Stimulated activated naive B cell treated with anti-CD40 and anti-IgM and Interleukin-4, amounts not matched to agents 10 μg/mL and 1 μg/mL and 100 μg/mL, for 72 hours (primary cell): Measurements from ENCODE around the gene GALR2.
"Not testable (repeated sequence)": the region's sequence is repeated elsewhere in the genome, so short reads cannot be mapped to it uniquely, and the experiment has no call there.

Experiments
- ATAC-seq, 2 donors: fragments of 150-1000 bp; cut with Tn5 transposase; replicated peaks; 2 replicates each; pipeline ENCODE4 v1.10.0; 2021; ENCODE audit warnings: moderate library complexity in 1 of 2
- DNase-seq: peaks from one replicate; pipeline ENCODE4 v3.0.0; 2021
- H3K27ac Mint-ChIP-seq: one replicate; pipeline ENCODE4 v1.8.0; 2022; ENCODE audit warnings: mild to moderate bottlenecking, mixed read lengths
- H3K27me3 Mint-ChIP-seq, 2 donors: one replicate each; pipeline ENCODE4 v1.8.0; 2022; ENCODE audit warnings: mixed read lengths in 2 of 2
- H3K36me3 Mint-ChIP-seq, 2 donors: one replicate each; pipeline ENCODE4 v1.8.0; 2022; ENCODE audit warnings: mixed read lengths in 2 of 2, mild to moderate bottlenecking in 1 of 2
- H3K4me1 Mint-ChIP-seq, 2 donors: one replicate each; pipeline ENCODE4 v1.8.0; 2022; ENCODE audit warnings: mixed read lengths in 2 of 2, mild to moderate bottlenecking in 1 of 2
- H3K4me3 Mint-ChIP-seq, 2 donors: one replicate each; pipeline ENCODE4 v1.8.0; 2022; ENCODE audit warnings: mild to moderate bottlenecking in 2 of 2, mixed read lengths in 2 of 2, moderate library complexity in 1 of 2
- H3K9me3 Mint-ChIP-seq, 2 donors: one replicate each; pipeline ENCODE4 v1.8.0; 2022; ENCODE audit warnings: mixed read lengths in 2 of 2, mild to moderate bottlenecking in 1 of 2

GALR2 gene

GRCh38 chr17:76042868-76043267 is 31.7 kb upstream of the GALR2 start:
- not testable (repeated sequence) for H3K27me3 Mint-ChIP-seq, ATAC-seq, H3K4me1 Mint-ChIP-seq, H3K4me3 Mint-ChIP-seq, H3K9me3 Mint-ChIP-seq, DNase-seq
- Mint-ChIP-seq H3K36me3 (peaks cover 43 to 68% of the 10 kb centered on the region in 2 donors), H3K27ac (peak overlapping the region; percentile 47)

GRCh38 chr17:76044475-76045007 is 30.0 kb upstream of the GALR2 start:
- not testable (repeated sequence) for H3K27me3 Mint-ChIP-seq, H3K9me3 Mint-ChIP-seq, ATAC-seq, H3K4me3 Mint-ChIP-seq, H3K27ac Mint-ChIP-seq, DNase-seq
- peaks cover 50 to 67% of the 10 kb centered on the region in 2 donors for H3K36me3 Mint-ChIP-seq
- peaks cover 6 to 17% of the 10 kb centered on the region in 2 donors for H3K4me1 Mint-ChIP-seq

- peaks cover 52 to 71% of the 10 kb centered on the region in 2 donors for H3K36me3 Mint-ChIP-seq
- H3K27me3 Mint-ChIP-seq: no peaks in the 10 kb centered on the region
Observed at GRCh38 chr17:76046064-76046463, 28.5 kb upstream of the GALR2 start.

GRCh38 chr17:76048025-76048605 is 26.5 kb upstream of the GALR2 start:
- no peak overlapping the region for H3K4me3 Mint-ChIP-seq
- no peaks in the 10 kb centered on the region for H3K9me3 Mint-ChIP-seq
- peaks cover 8 to 17% of the 10 kb centered on the region in 2 donors for H3K4me1 Mint-ChIP-seq
- ATAC-seq (peak in 1 of 2 donors; percentile 33), DNase-seq (no peak)
- H3K36me3 Mint-ChIP-seq: peaks cover 45 to 64% of the 10 kb centered on the region in 2 donors
- peak overlapping the region; percentile 69 for H3K27ac Mint-ChIP-seq
- H3K27me3 Mint-ChIP-seq: no peaks in the 10 kb centered on the region

More at GRCh38 chr17:76046064-76046463, 28.5 kb upstream of the GALR2 start:
- Mint-ChIP-seq H3K4me1 (peaks cover 6 to 17% of the 10 kb centered on the region in 2 donors), H3K4me3 (no peak overlapping the region), H3K27ac (no peak overlapping the region), H3K9me3 (no peaks in the 10 kb centered on the region)
- ATAC-seq (no peak), DNase-seq (no peak)

GRCh38 chr17:76048711-76049110 is 25.9 kb upstream of the GALR2 start:
- ATAC-seq: no peak
- H3K27ac Mint-ChIP-seq: no peak overlapping the region
- no peaks in the 10 kb centered on the region for H3K27me3 Mint-ChIP-seq
- H3K4me1 Mint-ChIP-seq: peaks cover 8 to 17% of the 10 kb centered on the region in 2 donors
- no peak overlapping the region for H3K4me3 Mint-ChIP-seq
- H3K36me3 Mint-ChIP-seq: peaks cover 42 to 65% of the 10 kb centered on the region in 2 donors
- DNase-seq: no peak
- no peaks in the 10 kb centered on the region for H3K9me3 Mint-ChIP-seq

GRCh38 chr17:76049239-76049638 is 25.3 kb upstream of the GALR2 start:
- H3K9me3 Mint-ChIP-seq: no peaks in the 10 kb centered on the region
- DNase-seq (no peak), ATAC-seq (no peak)
- peak overlapping the region; percentile 14 for H3K27ac Mint-ChIP-seq
- H3K4me3 Mint-ChIP-seq: no peak overlapping the region
- H3K4me1 Mint-ChIP-seq: peaks cover 10 to 17% of the 10 kb centered on the region in 2 donors
- peaks cover 39 to 65% of the 10 kb centered on the region in 2 donors for H3K36me3 Mint-ChIP-seq
- H3K27me3 Mint-ChIP-seq: no peaks in the 10 kb centered on the region

GRCh38 chr17:76049836-76050537 is 24.6 kb upstream of the GALR2 start:
- H3K36me3 Mint-ChIP-seq: peaks cover 38 to 60% of the 10 kb centered on the region in 2 donors
- no peak overlapping the region for H3K27ac Mint-ChIP-seq
- peaks cover 10 to 17% of the 10 kb centered on the region in 2 donors for H3K4me1 Mint-ChIP-seq
- DNase-seq (no peak), ATAC-seq (no peak)
- H3K4me3 Mint-ChIP-seq: no peak overlapping the region
- no peaks in the 10 kb centered on the region for H3K27me3 Mint-ChIP-seq
- no peaks in the 10 kb centered on the region for H3K9me3 Mint-ChIP-seq

GRCh38 chr17:76050538-76051467 is 23.8 kb upstream of the GALR2 start:
- H3K4me3 Mint-ChIP-seq: no peak overlapping the region
- H3K4me1 Mint-ChIP-seq: peaks cover 10 to 17% of the 10 kb centered on the region in 2 donors
- no peak overlapping the region for H3K27ac Mint-ChIP-seq
- peaks cover 35 to 55% of the 10 kb centered on the region in 2 donors for H3K36me3 Mint-ChIP-seq
- DNase-seq: no peak
- no peak for ATAC-seq
- H3K9me3 Mint-ChIP-seq: no peaks in the 10 kb centered on the region
- H3K27me3 Mint-ChIP-seq: no peaks in the 10 kb centered on the region

- DNase-seq (no peak), ATAC-seq (no peak)
- Mint-ChIP-seq H3K9me3 (no peaks in the 10 kb centered on the region), H3K4me3 (no peak overlapping the region), H3K36me3 (peaks cover 35 to 55% of the 10 kb centered on the region in 2 donors), H3K4me1 (peaks cover 11 to 17% of the 10 kb centered on the region in 2 donors), H3K27me3 (no peaks in the 10 kb centered on the region), H3K27ac (no peak overlapping the region)
Observed at GRCh38 chr17:76051561-76051960, 23.0 kb upstream of the GALR2 start.

- H3K27me3 Mint-ChIP-seq: no peaks in the 10 kb centered on the region
- H3K36me3 Mint-ChIP-seq: peaks cover 32 to 56% of the 10 kb centered on the region in 2 donors
- H3K9me3 Mint-ChIP-seq: no peaks in the 10 kb centered on the region
- ATAC-seq (no peak), DNase-seq (no peak)
- peak overlapping the region; percentile 25 for H3K27ac Mint-ChIP-seq
- no peak overlapping the region for H3K4me3 Mint-ChIP-seq
- peaks cover 5 to 8% of the 10 kb centered on the region in 2 donors for H3K4me1 Mint-ChIP-seq
Observed at GRCh38 chr17:76053246-76054111, 21.1 kb upstream of the GALR2 start.

GRCh38 chr17:76054112-76054476 is 20.5 kb upstream of the GALR2 start:
- ATAC-seq (no peak), DNase-seq (no peak)
- Mint-ChIP-seq H3K27me3 (no peaks in the 10 kb centered on the region), H3K4me1 (peaks cover 4 to 5% of the 10 kb centered on the region in 2 donors), H3K4me3 (no peak overlapping the region), H3K27ac (no peak overlapping the region), H3K36me3 (peaks cover 33 to 55% of the 10 kb centered on the region in 2 donors), H3K9me3 (no peaks in the 10 kb centered on the region)

GRCh38 chr17:76056882-76057281 is 17.7 kb upstream of the GALR2 start:
- Mint-ChIP-seq H3K4me1 (peaks cover 0 to 3% of the 10 kb centered on the region in 2 donors), H3K27me3 (no peaks in the 10 kb centered on the region), H3K9me3 (no peaks in the 10 kb centered on the region), H3K36me3 (peaks cover 30 to 46% of the 10 kb centered on the region in 2 donors), H3K27ac (no peak overlapping the region), H3K4me3 (no peak overlapping the region)
- DNase-seq: no peak
- no peak for ATAC-seq

GRCh38 chr17:76058264-76058663 is 16.3 kb upstream of the GALR2 start:
- H3K27ac Mint-ChIP-seq, H3K27me3 Mint-ChIP-seq, ATAC-seq, DNase-seq, H3K4me1 Mint-ChIP-seq, H3K4me3 Mint-ChIP-seq, H3K9me3 Mint-ChIP-seq: not testable (repeated sequence)
- peaks cover 37 to 52% of the 10 kb centered on the region in 2 donors for H3K36me3 Mint-ChIP-seq
